Measurements from ENCODE around the gene CDCP2.
"Not testable (repeated sequence)": the region's sequence is repeated elsewhere in the genome, so short reads cannot be mapped to it uniquely, and the experiment has no call there.

CDCP2 gene

DNA sequence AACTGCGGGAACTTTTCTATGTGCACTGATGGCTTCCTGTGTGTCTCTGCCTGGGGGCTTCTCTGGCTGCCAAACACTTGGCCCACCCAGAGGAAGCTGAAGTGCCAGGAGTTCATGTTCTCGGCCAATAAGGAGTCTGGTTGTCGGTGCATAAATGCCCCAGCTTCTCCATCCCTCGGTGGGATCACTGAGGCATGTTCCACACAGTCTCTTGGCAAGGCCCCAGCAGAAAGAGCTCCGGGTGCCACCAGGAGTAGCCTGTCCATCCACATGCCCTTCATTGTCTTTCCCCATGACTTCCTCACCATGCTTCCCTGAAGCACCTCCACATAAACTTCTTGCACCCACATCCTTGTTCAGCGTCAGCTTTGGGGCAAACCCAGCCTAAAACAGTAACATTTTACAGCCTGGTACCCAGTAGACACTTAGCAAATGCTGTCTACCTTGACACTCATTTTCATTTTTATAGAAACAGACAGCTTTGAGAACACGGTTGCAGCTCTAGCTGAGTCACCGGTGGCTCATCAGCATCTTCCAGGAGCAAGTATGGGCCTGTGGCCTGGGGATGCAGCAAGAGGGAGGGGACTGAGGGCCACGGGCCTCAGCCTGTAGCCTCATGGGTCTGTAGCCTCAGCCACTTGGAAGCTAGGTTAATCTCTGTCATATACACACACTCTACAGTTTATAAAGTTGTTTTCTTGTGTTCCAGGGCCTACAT is 14.8 kb upstream of the CDCP2 start:
- no peak for FAIRE-seq

DNA sequence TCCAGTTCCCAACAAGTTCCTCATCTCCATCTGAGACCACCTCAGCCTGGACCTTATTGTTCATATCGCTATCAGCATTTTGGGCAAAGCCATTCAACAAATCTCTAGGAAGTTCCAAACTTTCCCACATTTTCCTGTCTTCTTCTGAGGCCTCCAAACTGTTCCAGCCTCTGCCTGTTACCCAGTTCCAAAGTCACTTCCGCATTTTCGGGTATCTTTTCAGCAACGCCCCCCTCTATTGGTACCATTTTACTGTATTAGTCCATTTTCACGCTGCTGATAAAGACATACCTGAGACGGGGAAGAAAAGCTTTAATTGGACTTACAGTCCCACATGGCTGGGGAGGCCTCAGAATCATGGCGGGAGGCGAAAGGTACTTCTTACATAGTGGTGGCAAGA is 13.6 kb upstream of the CDCP2 start:
- not testable (repeated sequence) for FAIRE-seq

DNA sequence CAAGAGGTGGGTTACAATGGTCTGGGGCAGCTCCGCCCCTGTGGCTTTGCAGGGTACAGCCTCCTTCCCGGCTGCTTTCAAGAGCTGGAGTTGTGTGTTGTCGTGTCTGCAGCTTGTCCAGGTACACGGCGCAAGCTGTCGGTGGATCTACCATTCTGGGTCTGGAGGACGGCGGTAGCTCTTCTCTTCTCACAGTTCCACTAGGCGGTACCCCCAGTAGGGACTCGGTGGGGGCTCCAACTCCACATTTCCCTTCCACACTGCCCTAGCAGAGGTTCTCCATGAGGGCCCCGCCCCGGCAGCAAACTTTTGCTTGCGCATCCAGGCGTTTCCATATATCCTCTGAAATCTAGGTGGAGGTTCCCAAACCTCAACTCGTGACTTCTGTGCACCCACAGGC is 12.3 kb upstream of the CDCP2 start:
- FAIRE-seq: no peak

DNA sequence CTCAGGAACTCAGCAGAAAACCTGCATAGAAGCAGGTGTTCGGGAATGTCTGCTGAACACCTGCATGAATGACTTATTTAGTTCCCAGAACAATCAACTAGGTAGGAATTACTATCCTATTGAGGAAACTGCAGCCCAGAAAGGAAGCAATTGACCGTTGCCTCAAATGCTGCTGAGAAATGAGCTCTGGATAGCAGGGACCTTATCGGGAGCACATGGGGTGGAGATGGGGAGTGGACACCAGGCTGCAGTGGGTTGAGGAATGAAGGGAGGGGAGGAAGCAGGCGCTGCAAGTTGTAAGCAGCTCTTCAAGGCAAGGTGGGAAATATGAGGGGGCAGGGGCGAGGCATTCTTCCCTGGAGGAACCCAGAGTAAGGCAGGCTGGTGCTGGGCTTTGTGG is 10.8 kb upstream of the CDCP2 start:
- FAIRE-seq: no peak

DNA sequence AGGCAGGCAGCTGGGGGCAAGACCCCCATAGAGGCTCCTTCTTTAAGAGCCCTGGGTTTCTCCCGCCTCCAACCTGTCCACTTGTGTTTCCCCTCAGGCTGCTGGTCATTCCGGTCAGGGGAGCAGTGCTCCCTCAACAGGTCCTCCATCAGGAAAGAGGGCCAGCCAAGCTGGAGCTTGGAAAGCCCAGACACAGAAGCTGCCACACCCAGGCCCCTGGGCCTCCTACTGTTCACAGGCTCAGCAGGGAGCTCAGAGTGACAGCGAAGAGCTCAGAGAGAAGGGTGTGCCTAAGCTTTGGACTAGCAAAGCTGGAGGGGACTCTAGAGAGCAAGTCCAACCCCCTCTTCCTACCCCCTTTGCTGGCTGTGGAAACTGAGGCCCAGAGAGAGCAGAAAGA is 10.3 kb upstream of the CDCP2 start:
- FAIRE-seq: no peak

DNA sequence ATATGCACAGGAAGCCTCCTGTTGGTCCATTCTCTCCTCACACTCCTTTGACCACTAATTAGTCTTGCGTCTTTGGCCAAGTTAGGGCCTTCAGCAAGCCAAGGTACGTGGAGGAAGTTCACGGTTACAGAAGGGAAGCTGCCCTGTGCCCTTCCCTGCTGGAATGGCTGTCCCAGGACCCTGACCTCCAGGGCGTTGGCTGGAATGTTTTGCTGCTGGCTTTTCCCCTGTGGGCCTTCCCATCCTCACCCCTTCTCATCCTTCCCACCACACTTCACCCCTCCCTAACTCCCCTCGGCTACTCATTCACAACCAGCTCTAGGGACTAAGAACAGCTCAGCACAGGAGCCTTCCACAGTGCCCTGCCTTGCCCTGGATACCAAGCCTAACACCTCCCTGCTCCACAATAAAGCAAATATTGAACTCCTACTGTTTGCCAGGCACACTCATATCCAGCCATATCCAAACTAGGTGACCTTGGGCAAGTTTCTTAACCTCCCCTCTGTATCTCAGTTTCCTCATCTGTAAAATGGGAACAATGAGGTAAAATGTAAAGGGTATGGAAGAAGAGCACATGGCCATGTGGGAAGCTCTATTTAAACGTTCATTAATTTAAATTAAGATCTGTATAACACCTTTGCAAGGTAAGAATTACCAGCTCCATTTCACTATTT is 8.8 kb upstream of the CDCP2 start:
- no peak for FAIRE-seq

DNA sequence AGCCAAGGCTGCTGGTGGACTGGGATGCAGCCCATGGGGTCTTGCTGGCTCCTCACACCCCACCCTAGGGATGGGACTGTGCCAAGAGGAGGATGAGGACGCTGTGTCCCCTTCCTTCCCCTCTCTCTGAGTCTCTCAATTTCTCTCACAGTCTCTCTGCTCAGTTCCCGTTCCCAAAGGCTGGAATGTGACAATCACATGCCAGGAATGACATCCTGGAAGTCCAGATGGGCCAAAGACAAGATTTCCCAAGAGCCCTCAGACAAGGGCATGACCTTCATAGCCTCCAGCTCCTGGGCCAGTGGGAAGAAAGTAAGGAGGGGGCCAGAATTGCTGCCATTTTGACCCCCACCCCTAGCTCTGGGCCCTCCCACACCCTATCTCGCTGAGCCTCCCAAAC is 7.6 kb upstream of the CDCP2 start:
- FAIRE-seq: no peak

DNA sequence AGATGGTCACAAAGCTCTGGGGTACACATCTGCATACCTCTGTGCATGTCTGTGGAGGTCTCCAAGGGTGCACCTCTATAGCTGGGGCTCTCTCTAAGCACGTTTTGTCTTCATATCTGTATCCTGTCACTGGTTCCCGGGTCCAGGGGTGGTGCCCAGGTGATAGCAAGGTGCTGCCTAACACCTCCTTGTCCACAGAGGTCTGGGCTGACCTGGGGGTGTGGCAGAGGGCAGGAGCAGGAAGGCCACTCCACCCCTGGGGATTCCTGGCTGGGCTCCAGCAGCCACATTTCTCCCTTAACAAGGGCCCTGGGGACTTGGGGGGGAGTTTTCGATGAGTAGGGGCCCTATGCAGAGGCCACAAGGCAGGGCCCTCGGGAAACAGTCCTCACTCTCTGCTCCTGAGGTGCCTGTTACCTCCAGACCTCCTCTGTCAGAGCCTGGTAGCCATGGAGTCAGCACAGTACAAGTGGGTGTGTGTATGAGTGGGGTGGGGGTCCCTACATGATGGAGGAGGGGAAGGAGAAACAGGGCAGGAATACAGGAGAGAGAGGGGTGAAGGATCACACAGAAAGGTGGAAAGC is 7.0 kb upstream of the CDCP2 start:
- no peak for FAIRE-seq

DNA sequence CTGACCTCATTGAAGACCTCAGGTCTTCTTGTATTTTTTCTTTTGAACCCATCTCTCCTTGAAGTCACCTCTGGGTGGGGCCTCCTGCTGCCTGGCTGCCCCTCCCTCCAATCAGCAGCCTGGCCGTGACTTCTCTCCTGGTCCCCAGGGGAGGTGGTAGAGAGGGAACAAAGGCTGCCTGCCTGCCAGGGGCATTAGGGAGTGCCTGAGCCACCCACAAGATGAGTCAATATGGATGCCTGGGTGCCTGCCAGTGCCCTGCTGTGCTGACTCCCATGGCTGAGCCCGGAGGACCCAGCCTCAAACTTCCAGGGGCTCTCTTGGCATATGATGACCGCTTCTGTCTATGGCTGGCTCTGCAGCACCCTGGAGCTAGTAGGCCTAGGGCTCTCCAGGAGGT is 5.3 kb upstream of the CDCP2 start:
- FAIRE-seq: no peak

DNA sequence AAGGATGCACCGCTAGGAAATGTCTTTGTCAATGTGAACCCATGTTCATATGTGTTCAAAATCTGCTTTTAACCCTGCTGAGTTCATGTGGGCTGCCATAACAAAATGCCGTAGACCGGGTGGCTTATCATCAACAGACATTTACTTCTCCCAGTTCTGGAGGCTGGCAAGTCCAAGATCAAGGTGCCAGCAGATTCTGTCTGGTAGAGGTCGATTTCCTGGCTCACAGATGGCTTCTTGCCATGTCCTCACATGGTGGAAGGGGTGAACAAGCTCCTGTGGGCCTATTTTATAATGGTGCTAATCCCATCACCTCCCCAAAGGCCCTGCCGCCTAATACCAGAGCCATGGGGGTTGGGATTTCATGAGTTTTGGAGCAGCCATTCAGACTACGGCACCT is 4.6 kb upstream of the CDCP2 start:
- FAIRE-seq: no peak

DNA sequence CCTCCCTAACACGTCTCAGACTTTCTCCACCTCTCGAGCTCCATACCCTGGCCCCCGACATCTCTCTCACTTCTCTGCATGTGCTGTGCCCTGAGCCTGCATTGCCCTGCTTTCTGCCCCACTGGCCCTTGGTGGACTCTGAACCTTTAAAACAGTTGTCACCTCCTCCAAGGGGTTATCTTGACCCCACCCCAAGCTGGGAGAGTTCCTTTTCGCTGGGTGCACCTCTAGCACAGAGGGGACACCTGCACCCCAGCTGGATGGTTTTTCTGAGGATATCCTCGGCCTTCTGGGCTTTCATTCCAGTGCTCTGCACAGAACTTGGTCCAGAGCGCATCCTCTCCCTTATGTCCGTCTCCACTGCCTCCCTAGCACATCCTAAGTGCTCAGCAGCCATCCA is 4.2 kb upstream of the CDCP2 start:
- FAIRE-seq: no peak

DNA sequence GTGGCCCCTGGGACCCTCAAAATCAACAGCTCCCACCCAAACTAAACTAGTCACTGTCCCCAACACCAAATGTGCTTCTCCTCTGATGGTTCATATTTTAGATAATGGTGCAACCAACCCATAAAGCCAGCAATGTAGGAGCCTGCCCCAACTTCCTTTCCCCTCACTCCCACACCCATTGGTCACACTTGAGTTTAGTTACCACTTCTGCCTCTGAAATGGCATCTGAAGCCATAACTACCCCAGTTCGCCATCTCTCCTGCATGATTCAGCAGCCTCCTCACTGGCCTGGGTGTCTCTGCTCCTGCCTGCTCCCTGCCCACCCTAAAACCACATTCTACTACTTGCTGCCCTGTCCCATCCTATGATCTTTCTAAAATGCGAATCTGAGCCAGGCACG is 3.4 kb upstream of the CDCP2 start:
- FAIRE-seq: no peak

DNA sequence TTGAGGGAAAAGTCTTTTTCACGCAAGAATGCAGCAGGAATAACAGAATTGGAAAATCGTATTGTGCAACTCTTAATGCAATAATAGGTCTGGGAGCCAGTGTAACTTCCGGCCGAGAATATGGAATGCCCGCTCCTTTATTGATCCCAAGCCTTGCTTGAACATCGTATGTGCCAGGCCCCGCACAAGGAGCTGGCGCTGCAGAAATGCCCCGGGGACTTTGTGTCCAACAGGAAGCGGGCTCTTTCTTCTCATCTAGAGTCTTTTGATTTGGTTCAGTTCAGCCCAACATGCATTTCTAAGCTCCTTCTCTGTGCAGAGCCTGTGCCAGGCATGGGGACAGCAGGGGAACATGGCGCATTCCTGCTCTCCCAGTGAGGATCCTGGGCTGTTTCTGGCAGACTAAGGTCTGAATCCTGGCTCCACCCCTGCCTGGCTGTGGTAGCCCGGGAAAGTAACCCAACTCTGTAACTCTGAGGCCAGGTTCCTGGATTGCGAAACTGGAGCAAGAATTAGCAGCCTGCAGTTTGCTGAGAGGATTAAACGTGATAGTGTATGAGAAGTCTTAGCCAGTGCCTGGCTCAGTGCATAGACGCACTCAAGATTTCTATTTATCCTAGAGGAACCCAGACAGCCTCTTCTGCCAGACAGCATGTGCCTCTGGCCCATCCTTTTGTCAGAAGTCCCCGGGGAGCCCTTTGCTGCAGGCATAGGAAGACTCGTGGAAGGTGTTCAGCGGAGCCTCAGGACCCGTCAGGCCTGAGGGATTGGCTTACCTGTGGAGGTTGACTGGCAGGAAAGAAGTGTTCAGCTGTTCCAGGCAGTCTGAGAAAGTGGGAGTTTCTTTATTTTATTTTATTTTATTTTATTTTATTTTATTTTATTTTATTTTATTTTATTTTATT is 987 bp upstream of the CDCP2 start:
- no peak for FAIRE-seq

DNA sequence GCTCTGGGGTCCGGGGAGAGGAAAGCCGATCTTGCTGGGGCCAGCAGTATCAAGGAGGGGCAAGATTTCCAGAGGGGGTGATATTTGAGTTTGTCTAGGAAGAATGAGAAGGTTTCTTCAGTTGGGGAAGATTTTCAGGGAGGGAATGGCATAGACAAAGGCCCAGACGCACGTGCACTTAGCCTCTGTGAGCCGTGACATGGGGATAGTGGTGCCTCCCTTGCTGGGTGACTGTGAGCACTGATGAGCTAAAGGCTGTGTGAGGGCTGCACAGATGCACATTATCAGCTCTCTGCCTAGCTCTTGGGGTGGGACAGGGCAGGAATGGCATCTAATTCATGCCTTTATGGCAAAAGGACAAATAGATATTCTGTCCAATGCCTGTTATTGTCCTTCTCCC is 1.8 kb downstream of the CDCP2 start:
- no peak for FAIRE-seq

DNA sequence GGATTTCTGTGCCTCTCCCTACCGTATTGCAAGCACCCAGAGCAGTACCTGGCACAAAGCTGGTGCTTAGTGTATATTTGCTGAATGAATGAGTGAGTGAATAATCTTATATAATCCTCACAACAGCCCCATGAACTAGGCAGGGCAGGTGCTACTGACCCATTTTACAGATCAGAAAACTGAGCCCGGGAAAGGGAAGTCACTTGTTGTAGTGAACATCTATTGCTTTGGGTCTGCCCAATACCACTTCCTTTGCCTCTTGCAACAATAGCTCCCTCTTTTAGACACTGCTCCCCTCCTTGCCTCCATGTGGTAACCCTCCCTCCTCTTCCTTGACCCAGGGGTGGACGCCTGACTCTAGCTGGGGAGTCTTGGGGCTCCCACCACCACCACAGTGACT is 3.1 kb downstream of the CDCP2 start:
- no peak for FAIRE-seq

DNA sequence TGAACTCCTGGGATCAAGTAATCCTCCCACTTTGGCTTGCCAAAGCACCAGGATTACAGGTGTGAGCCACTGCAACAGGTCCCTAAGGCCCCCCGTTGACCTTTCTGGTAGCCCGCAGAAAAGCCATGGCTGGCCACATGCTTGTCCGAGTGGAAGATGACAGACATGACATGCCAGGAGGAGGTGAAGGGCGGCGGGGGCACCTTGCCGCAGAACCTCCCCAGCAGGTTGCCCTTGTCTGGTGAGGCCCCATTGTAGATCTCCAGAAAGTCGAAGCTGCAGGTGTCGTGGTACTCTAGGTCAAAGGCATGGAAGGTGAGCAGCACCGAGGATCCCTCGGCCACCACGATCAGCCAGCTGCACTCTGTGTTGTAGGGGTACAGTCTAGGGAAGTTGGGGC is 8.4 kb downstream of the CDCP2 start:
- no peak for FAIRE-seq

DNA sequence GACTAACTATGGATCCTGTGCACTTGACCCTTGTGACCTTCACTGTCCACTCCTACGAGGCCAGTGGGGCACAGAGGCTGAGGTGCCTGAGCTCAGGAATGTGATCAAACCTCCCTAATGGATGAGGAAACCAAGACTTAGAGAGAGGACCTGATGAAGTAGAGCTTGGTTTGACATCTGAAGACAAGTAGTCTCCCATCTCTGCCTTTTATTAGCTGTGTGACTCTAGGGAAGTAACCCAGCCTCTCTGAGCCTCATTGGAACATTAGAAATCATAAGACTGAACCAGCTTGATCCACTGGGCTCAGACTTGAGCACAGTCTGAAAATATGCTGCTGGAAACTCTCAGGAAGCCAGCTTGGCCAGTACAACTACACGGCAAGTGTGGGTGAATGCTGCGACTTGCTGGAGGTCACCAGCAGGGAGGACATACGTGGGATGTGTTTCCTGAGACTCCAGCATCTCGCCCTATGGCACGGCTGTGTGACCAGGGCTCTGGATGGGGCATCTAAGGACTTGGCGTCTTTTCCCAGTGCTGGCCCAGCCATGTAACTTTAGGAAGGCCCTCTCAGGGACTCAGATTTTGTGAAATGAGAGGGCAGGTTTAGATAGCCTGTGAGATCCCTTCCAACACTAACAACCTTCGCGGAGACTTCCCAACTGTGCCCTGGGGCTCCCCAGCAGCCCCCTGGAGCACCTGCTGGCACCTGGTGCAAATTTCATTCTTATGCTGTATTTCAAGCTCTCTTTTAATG is 10.5 kb downstream of the CDCP2 start:
- no peak for FAIRE-seq

DNA sequence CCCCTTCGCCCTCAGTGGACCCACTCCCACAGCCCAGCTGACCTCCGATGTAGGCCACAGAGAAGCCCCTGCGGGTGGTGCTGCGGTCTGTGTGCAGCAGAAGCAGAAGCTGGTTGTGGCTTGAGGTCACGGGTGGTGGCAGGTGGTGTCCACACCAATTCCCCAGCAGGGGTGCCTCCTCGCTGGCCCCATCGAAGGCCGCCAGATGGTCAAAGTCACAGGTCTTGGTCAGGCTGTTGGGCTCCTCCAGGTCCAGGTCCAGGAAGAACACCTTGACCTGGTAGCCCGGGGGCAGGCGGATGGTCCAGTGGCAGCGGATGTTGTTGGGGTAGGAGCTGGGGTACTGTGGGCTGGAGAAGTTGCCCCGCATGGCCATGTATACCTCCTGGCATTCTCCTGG is 13.1 kb downstream of the CDCP2 start:
- FAIRE-seq: no peak

DNA sequence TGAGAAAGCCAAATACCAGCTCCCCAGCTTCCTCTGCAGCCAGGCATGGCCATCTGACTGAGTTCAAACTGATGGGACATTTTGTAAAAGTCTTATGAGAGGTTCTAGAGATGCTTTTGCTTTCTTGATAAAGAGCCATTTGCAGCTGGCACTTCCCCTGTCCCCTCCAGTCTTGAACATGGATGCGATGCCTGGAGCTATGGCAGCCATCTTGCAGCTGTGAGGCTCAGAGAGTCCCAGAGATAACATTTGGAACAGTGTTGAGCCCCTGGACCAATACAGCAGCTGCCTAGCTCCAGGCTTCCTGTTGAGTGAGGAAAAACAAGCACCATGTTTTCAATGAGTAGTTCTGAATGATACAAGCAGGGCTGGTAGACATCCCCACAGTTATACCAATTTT is 13.8 kb downstream of the CDCP2 start:
- FAIRE-seq: no peak

DNA sequence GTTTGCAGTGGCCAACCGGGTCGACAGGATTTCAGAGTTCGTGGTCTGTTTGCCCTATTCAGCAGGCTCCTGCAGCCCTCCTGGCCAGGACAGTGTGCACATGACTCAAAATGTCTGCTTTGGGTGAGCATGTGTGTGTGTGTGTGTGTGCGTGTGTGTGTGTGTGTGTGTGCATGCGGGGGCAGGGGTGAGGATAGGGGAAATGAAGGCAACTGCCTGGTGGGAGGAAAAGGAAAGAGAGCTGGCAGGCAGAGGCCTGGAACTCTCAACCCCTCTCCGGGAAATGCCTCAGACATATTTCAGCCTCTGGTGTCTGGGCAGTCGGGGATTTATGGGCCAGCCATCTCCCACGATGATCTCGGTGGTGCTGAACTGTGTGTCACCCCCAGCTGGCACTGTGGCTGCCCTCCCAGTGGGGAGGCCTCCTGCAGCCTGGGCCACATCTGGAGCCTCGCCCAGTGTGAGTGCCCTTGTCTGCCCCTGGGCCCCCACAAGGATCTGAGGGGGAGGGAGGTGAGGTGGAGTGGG is 15.2 kb downstream of the CDCP2 start:
- FAIRE-seq: no peak

DNA sequence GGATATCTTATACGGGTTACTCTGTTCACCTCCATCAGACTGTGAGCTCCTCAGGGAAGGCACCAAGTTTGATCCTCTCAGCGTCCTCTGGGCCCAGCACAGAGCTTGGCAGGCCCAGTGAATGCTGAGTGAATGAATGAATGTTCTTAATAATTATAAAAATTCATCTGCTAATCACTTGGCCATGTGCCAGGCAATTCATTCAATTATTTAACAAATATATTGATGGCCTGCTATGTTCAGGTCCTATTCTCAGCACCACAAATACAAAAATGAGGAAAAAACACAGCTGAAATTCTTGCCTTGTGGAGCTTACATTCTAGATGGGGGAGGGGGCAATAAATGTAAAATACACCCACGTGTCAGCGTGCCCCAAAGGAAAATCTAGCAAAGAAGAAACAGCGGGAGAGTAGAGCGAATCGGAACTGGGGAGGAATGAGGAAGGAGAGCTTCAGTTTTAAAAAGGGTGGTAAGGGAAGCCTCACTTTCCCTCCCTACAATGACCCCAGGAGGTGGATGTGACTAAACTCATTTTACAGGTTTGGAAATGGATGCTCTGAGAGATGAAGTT is 15.8 kb downstream of the CDCP2 start:
- FAIRE-seq: no peak

DNA sequence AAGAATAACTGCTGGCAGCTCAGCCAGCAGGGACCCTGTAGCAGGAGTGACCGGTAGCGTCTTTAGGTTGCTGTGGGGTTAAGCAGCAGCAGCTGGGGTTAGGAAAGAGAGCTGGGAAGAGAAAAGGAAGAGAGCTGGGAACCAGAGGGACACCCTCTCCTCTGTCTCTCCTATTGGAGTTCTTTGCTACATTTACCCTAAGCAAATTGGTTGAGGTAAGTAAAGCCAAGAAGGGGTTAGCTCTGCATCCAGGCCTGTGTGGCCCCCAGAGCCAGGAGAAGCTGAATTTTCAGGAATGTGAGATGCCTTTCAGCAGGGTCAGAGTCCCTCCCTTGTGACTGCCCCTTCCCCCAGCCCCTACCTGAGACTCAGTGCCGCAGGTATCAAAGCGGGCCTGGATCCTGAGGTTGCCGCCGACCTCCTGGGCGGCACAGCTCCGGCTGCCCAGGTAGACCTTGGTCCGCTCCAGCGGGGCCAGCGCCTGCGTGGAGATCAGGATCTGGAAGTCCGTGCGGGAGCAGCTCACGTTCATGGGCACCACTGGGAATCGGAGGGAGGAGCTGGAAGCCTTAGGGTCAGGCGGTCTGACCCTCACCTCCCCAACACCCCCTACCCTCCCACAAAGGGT is 16.4 kb downstream of the CDCP2 start:
- FAIRE-seq: no peak

All from endometrium (tissue), 2 donors.